Upper lobe of right lung (tissue), 1 donor: ENCODE data around the gene CT47C1. TPM values are rescaled to one million over a fixed set of nuclear protein-coding genes. Genes with fewer than 3 reads are reported as not detected.

Experiments
- ATAC-seq: fragments of 200-7000 bp; cut with Tn5 transposase; one replicate; pipeline ENCODE4 v1.9.1; 2020; ENCODE audit warnings: mild to moderate bottlenecking, moderate library complexity
- DNase-seq: peaks from one replicate; pipeline ENCODE4 v3.0.0-alpha.2; 2020
- H3K27ac ChIP-seq: fragments of 200-600 bp; one replicate; pipeline ENCODE4 v1.8.0; 2022
- H3K27me3 ChIP-seq: fragments of 200-600 bp; one replicate; pipeline ENCODE4 v1.8.0; 2022; ENCODE audit warnings: mild to moderate bottlenecking
- H3K36me3 ChIP-seq: fragments of 200-600 bp; one replicate; pipeline ENCODE4 v1.8.0; 2022
- H3K4me1 ChIP-seq: fragments of 200-600 bp; one replicate; pipeline ENCODE4 v1.8.0; 2022
- H3K4me3 ChIP-seq: fragments of 200-600 bp; one replicate; pipeline ENCODE4 v1.8.0; 2022; ENCODE audit warnings: mild to moderate bottlenecking
- H3K9me3 ChIP-seq: fragments of 200-600 bp; one replicate; pipeline ENCODE4 v1.8.0; 2022
- CTCF ChIP-seq: fragments of 200-600 bp; IDR thresholded peaks from one replicate; pipeline ENCODE4 v1.8.0; 2022; ENCODE audit warnings: antibody characterized with exemption
- intact Hi-C: fragments of 100-400 bp; cut with DNase I; formaldehyde crosslinking; loops from one replicate; pipeline ENCODE4 v1.11.0; 2022
- total RNA-seq: library from RNA; stranded (reverse); fragmentation: NEBNext Ultra II Directional; extraction: Animal tissue kit (Norgen Biotek cat#: 25700); gene quantifications from one replicate; pipeline ENCODE4 v1.2.1, GENCODE V29; 2021
- donor health status: DM: no; HTN: yes; CAD: no; lungs with severe emphysema.

CT47C1 gene
- total RNA-seq, 1 donor from 2014 or later, result not detected

GRCh38 chrX:119036107-119037029 lies 36.4 kb upstream of the CT47C1 start:
- intact Hi-C loops, result no loop called here
- no peak overlapping the region for H3K4me3 ChIP-seq
- no peak for ATAC-seq
- no peaks in the 10 kb centered on the region for H3K4me1 ChIP-seq
- no peaks in the 10 kb centered on the region for H3K36me3 ChIP-seq
- no peaks in the 10 kb centered on the region for H3K9me3 ChIP-seq
- H3K27me3 ChIP-seq, result no peaks in the 10 kb centered on the region
- no peak for TF ChIP-seq CTCF
- no peak for DNase-seq
- H3K27ac ChIP-seq, result no peak overlapping the region

- no peaks in the 10 kb centered on the region for H3K36me3 ChIP-seq
- no peak for TF ChIP-seq CTCF
- no peaks in the 10 kb centered on the region for H3K9me3 ChIP-seq
- DNase-seq, result no peak
- intact Hi-C loops, result no loop called here
- H3K4me1 ChIP-seq, result no peaks in the 10 kb centered on the region
- no peak overlapping the region for H3K27ac ChIP-seq
- no peak for ATAC-seq
- H3K27me3 ChIP-seq, result no peaks in the 10 kb centered on the region
- H3K4me3 ChIP-seq, result no peak overlapping the region
Observed at GRCh38 chrX:119040432-119040831, 32.4 kb upstream of the CT47C1 start.

GRCh38 chrX:119041175-119041574 lies 31.6 kb upstream of the CT47C1 start:
- no peak overlapping the region for H3K4me3 ChIP-seq
- H3K9me3 ChIP-seq, result no peaks in the 10 kb centered on the region
- peak overlapping the region; percentile 51 for H3K27ac ChIP-seq
- TF ChIP-seq CTCF, result no peak
- no peaks in the 10 kb centered on the region for H3K4me1 ChIP-seq
- no peaks in the 10 kb centered on the region for H3K27me3 ChIP-seq
- DNase-seq (no peak), ATAC-seq (peak; percentile 93)
- intact Hi-C loops, result no loop called here
- no peaks in the 10 kb centered on the region for H3K36me3 ChIP-seq

GRCh38 chrX:119042040-119042439 lies 30.8 kb upstream of the CT47C1 start:
- intact Hi-C loops, result no loop called here

GRCh38 chrX:119042996-119043395 lies 29.8 kb upstream of the CT47C1 start:
- intact Hi-C loops, result no loop called here
- DNase-seq (no peak), ATAC-seq (no peak)
- Histone ChIP-seq H3K4me3 (no peak overlapping the region), H3K36me3 (no peaks in the 10 kb centered on the region), H3K9me3 (no peaks in the 10 kb centered on the region), H3K27me3 (no peaks in the 10 kb centered on the region), H3K27ac (no peak overlapping the region), H3K4me1 (no peaks in the 10 kb centered on the region)
- no peak for TF ChIP-seq CTCF

More at GRCh38 chrX:119042040-119042439, 30.8 kb upstream of the CT47C1 start:
- no peak overlapping the region for H3K4me3 ChIP-seq
- no peak overlapping the region for H3K27ac ChIP-seq
- H3K27me3 ChIP-seq, result no peaks in the 10 kb centered on the region
- TF ChIP-seq CTCF, result no peak
- no peaks in the 10 kb centered on the region for H3K4me1 ChIP-seq
- DNase-seq (no peak), ATAC-seq (no peak)
- H3K36me3 ChIP-seq, result no peaks in the 10 kb centered on the region
- no peaks in the 10 kb centered on the region for H3K9me3 ChIP-seq
